Heart right ventricle (tissue), 16 donors: ENCODE measurements around the gene STX16. TPM values are rescaled to one million over a fixed set of nuclear protein-coding genes. Genes with fewer than 3 reads are reported as not detected.

Source experiments
- ATAC-seq, 8 donors: fragments of 200-7000 bp; cut with Tn5 transposase; one replicate each; pipeline ENCODE4 v1.9.1; 2020; ENCODE audit warnings: mild to moderate bottlenecking in 8 of 8, moderate library complexity in 8 of 8, moderate number of reproducible peaks in 1 of 8
- DNase-seq, 2 donors: peaks; one replicate each; pipeline ENCODE4 v3.0.0-alpha.2; 2020
- H3K27ac ChIP-seq, 10 donors: fragments of 200-600 bp; sonication (generic) in 2 of 10; one replicate each; pipeline versions ENCODE4 v1.5.0 to v1.8.0; 2020 to 2022; ENCODE audit warnings: mild to moderate bottlenecking in 3 of 10
- H3K27me3 ChIP-seq, 7 donors: fragments of 200-600 bp; one replicate each; pipeline ENCODE4 v1.8.0; 2021 to 2022; ENCODE audit warnings: mild to moderate bottlenecking in 2 of 7
- H3K36me3 ChIP-seq, 9 donors: fragments of 200-600 bp; sonication (generic) in 1 of 9; one replicate each; pipeline versions ENCODE4 v1.5.0 to v1.8.0; 2020 to 2022; ENCODE audit warnings: mild to moderate bottlenecking in 2 of 9
- H3K4me1 ChIP-seq, 9 donors: fragments of 200-600 bp; sonication (generic) in 1 of 9; one replicate each; pipeline versions ENCODE4 v1.5.0 to v1.8.0; 2020 to 2022; ENCODE audit warnings: mild to moderate bottlenecking in 4 of 9
- H3K4me3 ChIP-seq, 10 donors: fragments of 200-600 bp; sonication (generic) in 2 of 10; one replicate each; pipeline versions ENCODE4 v1.5.0 to v1.8.0; 2020 to 2022; ENCODE audit warnings: mild to moderate bottlenecking in 7 of 10, moderate library complexity in 2 of 10
- H3K9me3 ChIP-seq, 11 donors: fragments of 200-600 bp in 10 of 11; sonication (generic) in 2 of 11; one replicate each; pipeline versions ENCODE4 v1.5.0 to v1.8.0; 2013 to 2022; ENCODE audit warnings: mild to moderate bottlenecking in 2 of 11, control low read depth in 1 of 11, moderate library complexity in 1 of 11
- CTCF ChIP-seq, 9 donors: fragments of 200-600 bp; sonication (generic) in 2 of 9; IDR thresholded peaks; one replicate each; pipeline versions ENCODE4 v1.5.0 to v1.8.0; 2021 to 2022; ENCODE audit warnings: antibody characterized with exemption in 9 of 9, mild to moderate bottlenecking in 5 of 9, moderate library complexity in 1 of 9
- WGBS, 2 donors: extraction: QIAGEN DNeasy Blood & Tissue Kit; methylation state at CpG; one replicate each; pipeline ENCODE4 v1.1.7; 2013; ENCODE audit warnings: inconsistent platforms in 1 of 2; 5-methylcytosine and 5-hydroxymethylcytosine counted together
- intact Hi-C, 10 donors: fragments of 100-400 bp; cut with DNase I; formaldehyde crosslinking; loops; one replicate each; pipeline versions ENCODE4 v1.11.1 to v1.14.2; 2022
- polyA plus RNA-seq, 2 donors: library from polyadenylated mRNA; stranded (reverse); fragments of 200-250 nt; gene quantifications; one replicate each; pipeline ENCODE4 v1.2.3, GENCODE V29; 2013
- total RNA-seq, 10 donors: library from RNA; stranded (reverse); fragmentation: NEBNext Ultra II Directional in 3 of 10; extraction: Animal tissue kit (Norgen Biotek cat#: 25700) in 3 of 10; gene quantifications; one replicate each; pipeline versions ENCODE4 v1.2.1 to v1.2.4, GENCODE V29; 2021 to 2023
- donor health status: Arrhythmogenic right ventricular cardiomyopathy.
- donor health status: ischemic (EF 13 %, LVEDD 7.1; RV severe dilation, severe dysfunction).
- donor health status: healthy with polysubstance abuse.
- donor health status: DM: no; HTN: yes; CAD: no.
- donor health status: DM: no; HTN: no; CAD: no.
- donor health status: ischemic (EF 25% LVEDD 6.9; RV normal size, moderate dysfunction).
- donor health status: ischemic (EF 25% LVEDD 5.7; RV mildly dilated, moderate dysfunction).
- donor health status: healthy.
- donor health status: DM: yes; HTN: yes; CAD: no.
- donor health status: Ischemic cardiomyopathy.
- donor health status: ischemic (EF 35%, LVEDD 5.7; RV mildly dilated, moderate dysfunction).
- donor health status: nonischemic (EF 11% LVEDD 7.7; RV severe dilation, severe dysfunction).
- donor health status: DM: yes; HTN: yes; CAD: no.
- donor health status: PGD.
- donor health status: ischemic (EF 29% LVEDD 5.4; RV normal size, mild dysfunction).
- donor health status: nonischemic (EF 23%, LVEDD 6.1; RV moderate dilation, normal function).

STX16 gene
- total and polyA plus RNA-seq, 12 donors, result 17.1 to 57.6 (median 27.0) TPM

- intact Hi-C loops, result no loop called here
- DNase-seq (no peak), ATAC-seq (no peak)
- no peak overlapping the region for H3K4me3 ChIP-seq
- H3K27ac ChIP-seq, result no peak overlapping the region
- no peaks in the 10 kb centered on the region for H3K4me1 ChIP-seq
- no peaks in the 10 kb centered on the region for H3K9me3 ChIP-seq
- peaks cover 0 to 20% (median 0%) of the 10 kb centered on the region in 9 donors for H3K36me3 ChIP-seq
- H3K27me3 ChIP-seq, result peaks cover 0 to 35% (median 24%) of the 10 kb centered on the region in 7 donors
- TF ChIP-seq CTCF (IDR thresholded peaks at IDR 0.05), result no peak
- WGBS, 2 donors, result 90 to 92% methylated on average over 15 of the region's 15 CpGs
Measured at GRCh38 chr20:58718121-58718563, 67.1 kb downstream of the STX16 start.

GRCh38 chr20:58718729-58719128 is 67.6 kb downstream of the STX16 start:
- Histone ChIP-seq H3K27ac (no peak overlapping the region), H3K36me3 (peaks cover 0 to 20% (median 0%) of the 10 kb centered on the region in 9 donors), H3K27me3 (peaks cover 0 to 41% (median 29%) of the 10 kb centered on the region in 7 donors), H3K9me3 (no peaks in the 10 kb centered on the region), H3K4me3 (no peak overlapping the region), H3K4me1 (no peaks in the 10 kb centered on the region)
- DNase-seq (no peak), ATAC-seq (no peak)
- no peak for TF ChIP-seq CTCF (IDR thresholded peaks at IDR 0.05)
- intact Hi-C loops, result no loop called here
- 84 to 87% methylated on average over 10 of the region's 10 CpGs for WGBS, 2 donors

GRCh38 chr20:58719258-58719657 is 68.2 kb downstream of the STX16 start:
- Histone ChIP-seq H3K27ac (no peak overlapping the region), H3K36me3 (peaks cover 0 to 15% (median 0%) of the 10 kb centered on the region in 9 donors), H3K9me3 (no peaks in the 10 kb centered on the region), H3K4me3 (no peak overlapping the region), H3K27me3 (peaks cover 0 to 41% (median 31%) of the 10 kb centered on the region in 7 donors), H3K4me1 (no peaks in the 10 kb centered on the region)
- ATAC-seq, result no peak
- no peak for DNase-seq
- WGBS, 2 donors, result 71 to 77% methylated on average over 7 of the region's 7 CpGs
- no peak for TF ChIP-seq CTCF (IDR thresholded peaks at IDR 0.05)
- intact Hi-C loops, result no loop called here

- 31 to 33% methylated on average over 6 of the region's 6 CpGs for WGBS, 2 donors
- Histone ChIP-seq H3K4me1 (no peaks in the 10 kb centered on the region), H3K4me3 (no peak overlapping the region), H3K27me3 (peaks cover 0 to 41% (median 31%) of the 10 kb centered on the region in 7 donors), H3K27ac (no peak overlapping the region), H3K9me3 (no peaks in the 10 kb centered on the region), H3K36me3 (peaks cover 0 to 8% (median 0%) of the 10 kb centered on the region in 9 donors)
- ATAC-seq (no peak), DNase-seq (no peak)
- intact Hi-C loops, result no loop called here
- TF ChIP-seq CTCF (IDR thresholded peaks at IDR 0.05), result no peak
Measured at GRCh38 chr20:58719971-58720371, 68.9 kb downstream of the STX16 start.
